Measurements from ENCODE around the gene MYBPC2. TPM values are rescaled to one million over a fixed set of nuclear protein-coding genes. Genes with fewer than 3 reads are reported as not detected.

The MYBPC2 gene
- total RNA-seq, 2 donors from 2014 or later, result not detected

DNA sequence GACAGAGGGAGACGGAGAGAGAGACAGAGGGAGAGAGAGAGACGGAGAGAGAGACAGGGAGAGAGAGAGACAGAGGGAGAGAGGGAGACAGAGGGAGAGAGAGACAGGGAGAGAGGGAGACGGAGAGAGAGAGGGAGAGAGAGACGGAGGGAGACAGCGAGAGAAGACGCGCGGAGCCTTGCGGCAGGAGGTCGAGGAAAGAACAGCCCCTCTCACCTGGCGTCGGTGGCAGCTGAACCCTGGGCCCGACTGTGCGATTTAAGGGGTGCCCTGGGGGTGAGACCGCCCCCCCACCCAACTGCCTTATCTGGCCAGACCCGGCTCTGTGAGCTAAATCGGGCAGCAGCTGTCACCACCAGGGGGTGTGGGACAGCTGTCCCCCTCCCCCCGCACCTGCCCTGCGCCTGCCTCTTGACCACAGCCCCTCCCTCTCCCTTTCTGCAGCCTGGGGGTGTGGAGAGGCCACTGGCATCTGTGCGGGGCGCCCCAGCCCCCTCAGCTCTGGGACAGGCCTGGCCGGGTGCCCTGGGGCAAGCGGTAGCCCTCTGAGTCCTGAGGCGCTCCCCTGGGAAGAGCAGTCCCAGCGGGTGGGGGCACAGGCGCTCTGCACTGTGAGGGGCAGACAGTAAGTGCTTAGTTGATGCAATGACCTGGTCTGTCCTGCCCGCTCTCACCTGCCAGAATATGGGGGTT is 67.5 kb downstream of the MYBPC2 start:
- Histone ChIP-seq H3K27ac (no peak overlapping the region), H3K4me1 (peaks cover 9% of the 10 kb centered on the region), H3K4me3 (no peak overlapping the region), H3K9me3 (no peaks in the 10 kb centered on the region), H3K27me3 (no peaks in the 10 kb centered on the region), H3K36me3 (replicated peaks in 1 of 2; ENCODE audit: insufficient read depth in 1 of 2, low read depth in 2 of 2) (no peaks in the 10 kb centered on the region)
- no peak for TF ChIP-seq POLR2A (IDR thresholded peaks at IDR 0.05)
- TF ChIP-seq, protein P1, sequence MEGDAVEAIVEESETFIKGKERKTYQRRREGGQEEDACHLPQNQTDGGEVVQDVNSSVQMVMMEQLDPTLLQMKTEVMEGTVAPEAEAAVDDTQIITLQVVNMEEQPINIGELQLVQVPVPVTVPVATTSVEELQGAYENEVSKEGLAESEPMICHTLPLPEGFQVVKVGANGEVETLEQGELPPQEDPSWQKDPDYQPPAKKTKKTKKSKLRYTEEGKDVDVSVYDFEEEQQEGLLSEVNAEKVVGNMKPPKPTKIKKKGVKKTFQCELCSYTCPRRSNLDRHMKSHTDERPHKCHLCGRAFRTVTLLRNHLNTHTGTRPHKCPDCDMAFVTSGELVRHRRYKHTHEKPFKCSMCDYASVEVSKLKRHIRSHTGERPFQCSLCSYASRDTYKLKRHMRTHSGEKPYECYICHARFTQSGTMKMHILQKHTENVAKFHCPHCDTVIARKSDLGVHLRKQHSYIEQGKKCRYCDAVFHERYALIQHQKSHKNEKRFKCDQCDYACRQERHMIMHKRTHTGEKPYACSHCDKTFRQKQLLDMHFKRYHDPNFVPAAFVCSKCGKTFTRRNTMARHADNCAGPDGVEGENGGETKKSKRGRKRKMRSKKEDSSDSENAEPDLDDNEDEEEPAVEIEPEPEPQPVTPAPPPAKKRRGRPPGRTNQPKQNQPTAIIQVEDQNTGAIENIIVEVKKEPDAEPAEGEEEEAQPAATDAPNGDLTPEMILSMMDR (IDR thresholded peaks at IDR 0.05), result no peak
- DNase-seq, result no peak
- ATAC-seq, result peak; percentile 20
- intact Hi-C loops (cut with DNase I), result no loop called here
- 49 to 51% methylated on average over 22 to 26 of the region's 27 CpGs for WGBS, 2 donors

DNA sequence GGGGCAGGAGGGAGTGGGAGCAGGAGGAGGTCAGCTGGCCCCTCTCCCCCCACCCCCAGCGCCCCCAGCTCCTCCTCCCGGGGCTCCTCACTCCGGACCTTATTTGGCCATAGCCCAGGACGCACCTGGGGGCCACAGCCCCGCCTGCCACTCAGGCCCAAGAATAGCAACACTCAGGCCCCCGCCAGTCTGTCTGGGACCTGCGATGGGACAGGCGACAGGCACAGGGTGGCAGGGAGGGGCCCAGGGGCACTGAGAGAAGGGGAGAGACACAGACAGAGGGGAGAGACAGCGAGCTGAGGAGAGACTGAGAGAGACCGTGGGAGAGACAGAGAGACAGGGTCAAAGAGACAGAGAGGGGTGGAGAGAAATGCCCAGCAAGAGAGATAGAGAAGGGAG is 68.1 kb downstream of the MYBPC2 start:
- Histone ChIP-seq H3K9me3 (no peaks in the 10 kb centered on the region), H3K36me3 (replicated peaks in 1 of 2; ENCODE audit: insufficient read depth in 1 of 2, low read depth in 2 of 2) (no peaks in the 10 kb centered on the region), H3K4me3 (no peak overlapping the region), H3K4me1 (peaks cover 9% of the 10 kb centered on the region), H3K27me3 (no peaks in the 10 kb centered on the region), H3K27ac (no peak overlapping the region)
- TF ChIP-seq, protein P1 (IDR thresholded peaks at IDR 0.05), result no peak
- no peak for TF ChIP-seq POLR2A (IDR thresholded peaks at IDR 0.05)
- WGBS, 2 donors, result 77 to 78% methylated on average over 4 to 7 of the region's 10 CpGs
- no peak for DNase-seq
- peak; percentile 3 for ATAC-seq
- intact Hi-C loops (cut with DNase I), result no loop called here

DNA sequence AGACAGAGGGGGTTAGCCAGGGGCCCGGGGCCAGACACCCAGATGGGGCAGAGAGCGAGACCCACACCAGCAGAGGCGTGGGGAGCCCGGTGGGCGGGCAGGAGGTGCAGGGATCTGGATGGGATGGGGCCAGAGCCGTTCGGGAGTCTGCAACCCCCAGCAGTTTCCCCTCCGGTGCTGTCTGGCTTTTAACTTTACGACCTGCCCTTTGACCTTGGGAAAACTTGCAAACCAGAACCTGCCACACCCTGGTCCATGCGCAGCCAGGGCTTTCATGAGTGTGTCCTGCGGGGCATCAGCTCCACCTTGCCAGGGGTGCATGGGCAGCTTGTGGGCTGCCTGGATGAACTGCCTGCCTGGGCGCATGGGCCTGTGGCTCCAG is 68.5 kb downstream of the MYBPC2 start:
- DNase-seq (no peak), ATAC-seq (no peak)
- no peaks in the 10 kb centered on the region for H3K9me3 ChIP-seq
- H3K4me3 ChIP-seq, result no peak overlapping the region
- H3K36me3 ChIP-seq (replicated peaks in 1 of 2; ENCODE audit: insufficient read depth in 1 of 2, low read depth in 2 of 2), result no peaks in the 10 kb centered on the region
- peaks cover 9% of the 10 kb centered on the region for H3K4me1 ChIP-seq
- H3K27ac ChIP-seq, result no peak overlapping the region
- no peaks in the 10 kb centered on the region for H3K27me3 ChIP-seq
- WGBS, 2 donors, result 77 to 86% methylated on average over 10 to 12 of the region's 12 CpGs
- TF ChIP-seq, protein P1 (IDR thresholded peaks at IDR 0.05), result no peak
- no peak for TF ChIP-seq POLR2A (IDR thresholded peaks at IDR 0.05)
- intact Hi-C loops (cut with DNase I), result no loop called here

DNA sequence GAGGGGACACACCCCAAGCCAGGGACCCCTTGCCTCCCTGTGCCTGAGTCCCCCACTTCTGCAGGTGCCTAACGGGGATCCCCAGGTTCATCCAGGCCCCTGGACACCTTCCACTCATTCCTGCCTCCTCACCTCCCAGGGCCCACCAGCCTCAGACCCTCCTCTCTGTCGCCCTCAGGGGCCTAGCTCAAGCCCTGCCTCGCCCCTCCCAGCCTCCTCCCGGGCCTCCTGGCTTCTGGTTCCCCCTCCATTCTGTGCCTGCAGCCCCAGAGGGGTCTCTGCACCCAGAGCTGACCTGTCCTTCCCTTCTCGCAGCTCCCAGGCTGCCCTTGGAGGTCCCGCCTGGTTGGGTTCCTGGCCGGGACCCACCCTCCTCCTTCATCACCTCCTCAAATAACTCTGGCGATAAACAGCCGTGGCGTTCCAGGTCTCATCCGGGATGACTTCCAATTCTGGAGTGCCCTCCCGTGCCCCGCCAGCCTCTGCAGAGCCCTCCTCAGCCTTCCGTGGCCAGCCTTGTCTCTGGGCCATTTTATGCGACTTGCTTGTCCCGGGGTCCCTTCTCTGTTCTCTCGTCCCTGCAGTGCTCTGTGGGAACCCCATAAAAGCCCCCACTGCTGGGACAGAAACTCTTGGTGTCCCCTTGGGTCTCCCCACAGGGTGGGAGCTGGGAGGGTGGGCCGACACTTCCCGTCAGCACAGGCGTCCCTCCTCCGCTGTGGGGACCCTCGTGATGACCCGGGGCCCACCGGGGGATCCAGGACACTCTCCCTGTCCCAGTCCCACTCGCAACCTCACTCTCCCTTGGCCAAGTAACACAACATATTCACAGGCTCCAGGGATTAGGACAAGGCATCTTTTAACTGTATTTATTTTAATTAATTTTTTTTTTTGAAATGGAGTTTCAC is 69.1 kb downstream of the MYBPC2 start:
- intact Hi-C loops (cut with DNase I), result no loop called here
- TF ChIP-seq POLR2A (IDR thresholded peaks at IDR 0.05), result no peak
- TF ChIP-seq, protein P1 (IDR thresholded peaks at IDR 0.05), result no peak
- H3K27me3 ChIP-seq, result no peaks in the 10 kb centered on the region
- DNase-seq, result no peak
- no peak for ATAC-seq
- H3K4me3 ChIP-seq, result no peak overlapping the region
- H3K4me1 ChIP-seq, result peaks cover 3% of the 10 kb centered on the region
- H3K36me3 ChIP-seq (replicated peaks in 1 of 2; ENCODE audit: insufficient read depth in 1 of 2, low read depth in 2 of 2), result no peaks in the 10 kb centered on the region
- no peaks in the 10 kb centered on the region for H3K9me3 ChIP-seq
- WGBS, 2 donors, result 81 to 89% methylated on average over 16 to 25 of the region's 25 CpGs
- no peak overlapping the region for H3K27ac ChIP-seq
